Right lobe of liver (tissue), 6 donors: ENCODE results near the gene CAMTA1. TPM values are rescaled to one million over a fixed set of nuclear protein-coding genes. Genes with fewer than 3 reads are reported as not detected.

Experiments
- ATAC-seq, 4 donors: fragments of 200-7000 bp; cut with Tn5 transposase; one replicate each; pipeline ENCODE4 v1.9.1; 2020; ENCODE audit warnings: mild to moderate bottlenecking in 4 of 4, moderate library complexity in 4 of 4
- DNase-seq, 3 donors: peaks; one replicate each; pipeline ENCODE4 v3.0.0-alpha.2; 2020
- H3K27ac ChIP-seq, 3 donors: fragments of 200-600 bp; one replicate each; pipeline ENCODE4 v1.8.0; 2022
- H3K27me3 ChIP-seq, 2 donors: fragments of 200-600 bp; one replicate each; pipeline ENCODE4 v1.8.0; 2022
- H3K36me3 ChIP-seq, 4 donors: fragments of 200-600 bp; sonication (generic) in 1 of 4; one replicate each; pipeline versions ENCODE4 v1.5.1 to v1.8.0; 2017 to 2022; ENCODE audit warnings: control low read depth in 1 of 4
- H3K4me1 ChIP-seq, 4 donors: fragments of 200-600 bp; sonication (generic) in 1 of 4; one replicate each; pipeline versions ENCODE4 v1.5.1 to v1.8.0; 2017 to 2022; ENCODE audit warnings: control low read depth in 1 of 4
- H3K4me3 ChIP-seq, 3 donors: fragments of 200-600 bp; one replicate each; pipeline ENCODE4 v1.8.0; 2022
- H3K9me3 ChIP-seq, 4 donors: fragments of 200-600 bp; sonication (generic) in 1 of 4; one replicate each; pipeline versions ENCODE4 v1.5.1 to v1.8.0; 2017 to 2022; ENCODE audit warnings: control low read depth in 1 of 4
- CTCF ChIP-seq, 4 donors: fragments of 200-600 bp in 3 of 4; fragments of 450-650 bp in 1 of 4; IDR thresholded peaks; one replicate each; pipeline versions ENCODE4 v1.5.1 to v1.8.0; 2016 to 2022; ENCODE audit warnings: antibody characterized with exemption in 4 of 4, mild to moderate bottlenecking in 2 of 4
- POLR2A ChIP-seq: fragments of 450-650 bp; IDR thresholded peaks from one replicate; pipeline ENCODE4 v1.6.1; 2017; ENCODE audit warnings: antibody characterized with exemption, mild to moderate bottlenecking
- WGBS: methylation state at CpG from one replicate; pipeline ENCODE4 v1.1.6; 2018; ENCODE audit warnings: low coverage, low lambda C conversion rate; ENCODE audit not compliant: insufficient coverage; ENCODE audit errors: missing lambda C conversion rate; 5-methylcytosine and 5-hydroxymethylcytosine counted together
- intact Hi-C, 2 donors: fragments of 100-400 bp; cut with DNase I; formaldehyde crosslinking; loops; one replicate each; pipeline versions ENCODE4 v1.11.2 to v1.14.1; 2022
- small RNA-seq, 2 experiments: library from RNA; depleted of rRNA; stranded (forward); fragments of <200 nt; gene quantifications; one replicate each; pipeline ENCODE3, GENCODE V24; 2016
- total RNA-seq, 6 experiments: library from RNA; depleted of rRNA in 2 of 6; stranded (reverse); fragments of >200 nt in 2 of 6; fragmentation: NEBNext Ultra II Directional in 3 of 6; extraction: Animal tissue kit (Norgen Biotek cat#: 25700) in 3 of 6; gene quantifications; one replicate each; pipeline versions ENCODE4 v1.1.0 to v1.2.4, GENCODE V29; 2016 to 2023
- donor health status: DM: no; HTN: yes; CAD: no.
- donor health status: DM: no; HTN: no; CAD: no.
- donor health status: DM: no; HTN: no; CAD: no.
- donor health status: DM: no; HTN: yes; CAD: no.
- donor health status: DM: no; HTN: yes; CAD: no.

Gene CAMTA1
- total RNA-seq, 6 experiments from 2014 or later: 32.3 to 49.4 (median 37.2) TPM

GRCh38 chr1:7810395-7810794, 1025.1 kb downstream of the CAMTA1 start:
- Histone ChIP-seq H3K36me3 (peaks cover 0 to 75% (median 25%) of the 10 kb centered on the region in 4 donors), H3K27ac (no peak overlapping the region), H3K4me3 (no peak overlapping the region), H3K4me1 (no peaks in the 10 kb centered on the region), H3K9me3 (no peaks in the 10 kb centered on the region), H3K27me3 (no peaks in the 10 kb centered on the region)
- intact Hi-C loops: no loop called here
- 84% methylated on average over 7 of the region's 7 CpGs for WGBS
- TF ChIP-seq CTCF (IDR thresholded peaks at IDR 0.05): no peak
- DNase-seq (no peak), ATAC-seq (no peak)

GRCh38 chr1:7811476-7811875, 1026.2 kb downstream of the CAMTA1 start:
- no peak for ATAC-seq
- TF ChIP-seq POLR2A: no peak
- TF ChIP-seq CTCF (IDR thresholded peaks at IDR 0.05): no peak
- Histone ChIP-seq H3K27me3 (no peaks in the 10 kb centered on the region), H3K4me3 (no peak overlapping the region), H3K9me3 (no peaks in the 10 kb centered on the region), H3K27ac (no peak overlapping the region), H3K36me3 (peaks cover 0 to 68% (median 25%) of the 10 kb centered on the region in 4 donors), H3K4me1 (no peaks in the 10 kb centered on the region)
- WGBS: 69% methylated on average over 2 of the region's 6 CpGs
- intact Hi-C loops: no loop called here
- no peak for DNase-seq

- intact Hi-C loops: no loop called here
- H3K9me3 ChIP-seq: no peaks in the 10 kb centered on the region
- H3K4me3 ChIP-seq: no peak overlapping the region
- DNase-seq (no peak), ATAC-seq (no peak)
- H3K36me3 ChIP-seq: peaks cover 0 to 59% (median 23%) of the 10 kb centered on the region in 4 donors
- H3K4me1 ChIP-seq: no peaks in the 10 kb centered on the region
- 63% methylated on average over 2 of the region's 3 CpGs for WGBS
- TF ChIP-seq POLR2A: no peak
- no peak for TF ChIP-seq CTCF (IDR thresholded peaks at IDR 0.05)
- H3K27me3 ChIP-seq: no peaks in the 10 kb centered on the region
- H3K27ac ChIP-seq: no peak overlapping the region
These were observed 1028.6 kb downstream of the CAMTA1 start for GRCh38 chr1:7813677-7814373.

Small RNAs within 50 kb of the gene (small RNA-seq; reads per million reads assigned to genes)
- 0 reads per million in 2 experiments for gene AL359881.1
- 0 reads per million in 2 experiments for gene AL590128.1
- 0 reads per million in 2 experiments for gene RNU1-8P

Other genes with a start within 250 kb of the CAMTA1 start
- 10 to 100 TPM in 3 of 6 experiments, 1 to 10 TPM in 3; 8.9 to 13.1 (median 10.7) TPM for gene NOL9, start 230.9 kb upstream of the CAMTA1 start, total RNA-seq
- gene TAS1R1, start 230.1 kb upstream of the CAMTA1 start, total RNA-seq: under 1 TPM in 1 of 6 experiments, not detected in 5; 0.26 TPM
- gene ZBTB48, start 205.5 kb upstream of the CAMTA1 start, total RNA-seq: 10 to 100 TPM in 4 of 6 experiments, 1 to 10 TPM in 2; 5.9 to 43.1 (median 19.5) TPM
- 10 to 100 TPM; 12.1 to 24.6 (median 20.0) TPM for gene KLHL21, start 182.6 kb upstream of the CAMTA1 start, total RNA-seq
- 1 to 10 TPM; 2.7 to 6.2 (median 4.5) TPM for gene PHF13, start 171.7 kb upstream of the CAMTA1 start, total RNA-seq
- gene THAP3, start 160.6 kb upstream of the CAMTA1 start, total RNA-seq: 10 to 100 TPM in 4 of 6 experiments, 1 to 10 TPM in 2; 5.9 to 11.3 (median 10.3) TPM
- gene DNAJC11, start 83.6 kb upstream of the CAMTA1 start, total RNA-seq: 10 to 100 TPM; 24.9 to 36.0 (median 28.6) TPM